ENCODE measurements around the gene RENBP. TPM values are rescaled to one million over a fixed set of nuclear protein-coding genes. Genes with fewer than 3 reads are reported as not detected.

RENBP gene
- total RNA-seq, 1 experiment from 2014 or later: 0.11 TPM

GRCh38 chrX:153927922-153928760 lies 16.3 kb downstream of the RENBP start:
- DNase-seq (ENCODE audit: low read depth in 1 of 2, low spot score in 2 of 2): peak; percentile 95
- Histone ChIP-seq H3K27ac (peak overlapping the region; percentile 93), H3K9me3 (replicated peaks) (no peaks in the 10 kb centered on the region), H3K4me3 (peak overlapping the region; percentile 58), H3K36me3 (peaks cover 31% of the 10 kb centered on the region), H3K4me1 (replicated peaks) (peaks cover 12% of the 10 kb centered on the region), H3K27me3 (replicated peaks) (no peaks in the 10 kb centered on the region)

DNA sequence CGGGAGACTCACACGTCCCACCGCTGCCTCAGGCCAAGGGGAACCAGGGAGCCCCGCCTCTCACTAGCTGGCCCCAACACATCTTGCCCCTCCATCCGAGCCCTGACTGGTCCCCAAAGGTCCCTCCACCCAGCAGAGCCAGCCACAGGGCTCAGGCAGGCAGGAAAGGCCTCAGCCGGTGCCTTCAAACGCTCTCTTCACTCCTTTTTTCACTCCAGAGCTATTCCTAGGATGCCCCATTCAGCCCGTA lies 16.8 kb downstream of the RENBP start:
- Histone ChIP-seq H3K4me3 (peak overlapping the region; percentile 58), H3K27me3 (replicated peaks) (no peaks in the 10 kb centered on the region), H3K27ac (peak overlapping the region; percentile 93), H3K36me3 (peaks cover 30% of the 10 kb centered on the region), H3K4me1 (replicated peaks) (peaks cover 12% of the 10 kb centered on the region), H3K9me3 (replicated peaks) (no peaks in the 10 kb centered on the region)
- no peak for DNase-seq (ENCODE audit: low read depth in 1 of 2, low spot score in 2 of 2)

- no peaks in the 10 kb centered on the region for H3K27me3 ChIP-seq (replicated peaks)
These were observed 17.4 kb downstream of the RENBP start for GRCh38 chrX:153926858-153927671.

DNA sequence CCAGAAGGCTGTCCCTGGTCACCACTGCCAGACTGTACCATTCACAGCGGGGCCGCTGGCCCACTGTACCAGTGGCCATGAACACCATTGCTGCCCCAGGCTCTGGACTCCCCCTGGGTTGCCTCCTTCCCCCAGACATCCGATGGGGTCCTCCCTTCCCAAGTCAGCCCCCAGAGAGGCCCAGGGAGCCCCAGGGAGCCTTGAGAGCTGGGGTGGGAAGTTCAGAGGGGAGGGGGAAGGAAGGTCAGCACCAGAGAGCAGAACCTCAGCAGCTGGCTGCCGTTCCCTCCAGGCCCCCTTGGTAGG lies 17.9 kb downstream of the RENBP start:
- H3K4me1 ChIP-seq (replicated peaks): peaks cover 12% of the 10 kb centered on the region
- no peaks in the 10 kb centered on the region for H3K27me3 ChIP-seq (replicated peaks)
- no peak overlapping the region for H3K4me3 ChIP-seq
- peaks cover 20% of the 10 kb centered on the region for H3K36me3 ChIP-seq
- no peaks in the 10 kb centered on the region for H3K9me3 ChIP-seq (replicated peaks)
- no peak overlapping the region for H3K27ac ChIP-seq
- DNase-seq (ENCODE audit: low read depth in 1 of 2, low spot score in 2 of 2): no peak

More at GRCh38 chrX:153926858-153927671, 17.4 kb downstream of the RENBP start:
- H3K4me3 ChIP-seq: peak overlapping the region; percentile 58
- DNase-seq (ENCODE audit: low read depth in 1 of 2, low spot score in 2 of 2): no peak
- peak overlapping the region; percentile 93 for H3K27ac ChIP-seq
- H3K4me1 ChIP-seq (replicated peaks): peaks cover 12% of the 10 kb centered on the region
- no peaks in the 10 kb centered on the region for H3K9me3 ChIP-seq (replicated peaks)
- H3K36me3 ChIP-seq: peaks cover 25% of the 10 kb centered on the region

GRCh38 chrX:153925739-153926551 lies 18.5 kb downstream of the RENBP start, which contains the start of gene ARHGAP4:
TSS of gene ARHGAP4 (minus strand) at chrX:153926264. CDS start at chrX:153926202, 62 bp downstream.
- peaks cover 14% of the 10 kb centered on the region for H3K36me3 ChIP-seq
- no peaks in the 10 kb centered on the region for H3K9me3 ChIP-seq (replicated peaks)
- no peak for DNase-seq (ENCODE audit: low read depth in 1 of 2, low spot score in 2 of 2)
- no peaks in the 10 kb centered on the region for H3K27me3 ChIP-seq (replicated peaks)
- no peak within 1 kb of the TSS for H3K4me3 ChIP-seq
- H3K4me1 ChIP-seq (replicated peaks): peaks cover 12% of the 10 kb centered on the region
- no peak within 1 kb of the TSS for H3K27ac ChIP-seq

GRCh38 chrX:153925387-153925738 lies 19.1 kb downstream of the RENBP start:
- Histone ChIP-seq H3K4me3 (no peak overlapping the region), H3K4me1 (replicated peaks) (peaks cover 12% of the 10 kb centered on the region), H3K27ac (no peak overlapping the region), H3K27me3 (replicated peaks) (no peaks in the 10 kb centered on the region), H3K9me3 (replicated peaks) (no peaks in the 10 kb centered on the region), H3K36me3 (peaks cover 8% of the 10 kb centered on the region)
- no peak for DNase-seq (ENCODE audit: low read depth in 1 of 2, low spot score in 2 of 2)

- no peaks in the 10 kb centered on the region for H3K9me3 ChIP-seq (replicated peaks)
- no peak for DNase-seq (ENCODE audit: low read depth in 1 of 2, low spot score in 2 of 2)
- peaks cover 3% of the 10 kb centered on the region for H3K36me3 ChIP-seq
- H3K27ac ChIP-seq: no peak overlapping the region
- peaks cover 12% of the 10 kb centered on the region for H3K4me1 ChIP-seq (replicated peaks)
- no peak overlapping the region for H3K4me3 ChIP-seq
- no peaks in the 10 kb centered on the region for H3K27me3 ChIP-seq (replicated peaks)
These were observed 20.1 kb downstream of the RENBP start for GRCh38 chrX:153924149-153924861.

GRCh38 chrX:153922932-153923857 lies 21.2 kb downstream of the RENBP start:
- H3K4me3 ChIP-seq: no peak overlapping the region
- DNase-seq (ENCODE audit: low read depth in 1 of 2, low spot score in 2 of 2): peak; percentile 11 to 62
- H3K27ac ChIP-seq: no peak overlapping the region
- no peaks in the 10 kb centered on the region for H3K9me3 ChIP-seq (replicated peaks)
- no peaks in the 10 kb centered on the region for H3K27me3 ChIP-seq (replicated peaks)
- no peaks in the 10 kb centered on the region for H3K36me3 ChIP-seq
- peaks cover 12% of the 10 kb centered on the region for H3K4me1 ChIP-seq (replicated peaks)

DNA sequence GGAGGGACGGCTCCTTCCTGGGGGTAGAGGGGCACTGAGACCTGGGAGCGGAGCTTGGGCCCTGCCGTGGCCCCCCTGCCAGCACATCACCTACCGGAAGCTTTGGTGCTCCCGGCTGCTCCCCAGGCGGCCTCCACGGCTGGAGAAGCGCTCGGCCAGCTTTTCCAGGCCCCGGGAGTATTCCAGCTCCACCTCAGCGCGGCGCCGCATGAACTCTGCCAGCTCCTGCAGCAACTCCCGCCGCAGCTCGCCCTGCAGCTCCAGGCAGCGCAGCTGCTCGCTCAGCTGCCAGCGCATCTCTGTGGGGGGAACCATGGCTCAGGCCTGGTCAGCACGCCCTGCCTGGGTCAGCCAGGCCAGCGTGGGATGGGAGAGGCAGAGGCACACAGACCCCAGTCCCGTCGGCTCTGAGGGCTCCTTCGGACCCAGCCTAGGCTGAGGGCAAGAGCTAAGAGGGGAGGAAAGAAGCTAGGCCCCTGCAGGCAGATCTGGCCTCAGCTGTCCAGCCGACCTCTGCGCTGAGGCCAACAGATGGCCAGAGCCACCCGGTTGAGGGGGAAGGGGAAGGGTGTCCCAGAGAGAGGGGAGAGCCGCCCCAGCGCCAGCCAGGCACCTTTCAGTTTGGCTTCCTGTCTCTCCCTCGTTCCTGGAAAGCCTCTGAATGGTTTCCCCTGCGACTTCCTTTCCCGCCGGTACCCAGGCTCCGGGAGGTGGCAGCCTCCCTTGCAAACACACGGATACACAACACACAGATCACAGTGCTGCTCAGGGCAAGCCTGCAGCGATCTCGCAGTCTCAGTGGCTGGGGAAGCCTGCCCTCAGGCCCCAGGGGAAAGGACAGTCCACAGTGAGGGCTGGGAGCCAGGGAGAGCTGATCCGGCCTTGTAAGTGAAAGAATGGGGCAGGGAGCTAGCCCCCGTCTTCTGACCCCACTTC lies 22.7 kb downstream of the RENBP start:
- DNase-seq (ENCODE audit: low read depth in 1 of 2, low spot score in 2 of 2): no peak
- no peak overlapping the region for H3K4me3 ChIP-seq
- no peaks in the 10 kb centered on the region for H3K27me3 ChIP-seq (replicated peaks)
- peaks cover under 1% of the 10 kb centered on the region for H3K4me1 ChIP-seq (replicated peaks)
- H3K36me3 ChIP-seq: no peaks in the 10 kb centered on the region
- no peak overlapping the region for H3K27ac ChIP-seq
- H3K9me3 ChIP-seq (replicated peaks): no peaks in the 10 kb centered on the region

- no peaks in the 10 kb centered on the region for H3K36me3 ChIP-seq
- no peaks in the 10 kb centered on the region for H3K9me3 ChIP-seq (replicated peaks)
- no peaks in the 10 kb centered on the region for H3K4me1 ChIP-seq (replicated peaks)
- H3K27me3 ChIP-seq (replicated peaks): no peaks in the 10 kb centered on the region
- DNase-seq (ENCODE audit: low read depth in 1 of 2, low spot score in 2 of 2): no peak
- H3K27ac ChIP-seq: no peak overlapping the region
- H3K4me3 ChIP-seq: no peak overlapping the region
These were observed 23.4 kb downstream of the RENBP start for GRCh38 chrX:153921070-153921469.

DNA sequence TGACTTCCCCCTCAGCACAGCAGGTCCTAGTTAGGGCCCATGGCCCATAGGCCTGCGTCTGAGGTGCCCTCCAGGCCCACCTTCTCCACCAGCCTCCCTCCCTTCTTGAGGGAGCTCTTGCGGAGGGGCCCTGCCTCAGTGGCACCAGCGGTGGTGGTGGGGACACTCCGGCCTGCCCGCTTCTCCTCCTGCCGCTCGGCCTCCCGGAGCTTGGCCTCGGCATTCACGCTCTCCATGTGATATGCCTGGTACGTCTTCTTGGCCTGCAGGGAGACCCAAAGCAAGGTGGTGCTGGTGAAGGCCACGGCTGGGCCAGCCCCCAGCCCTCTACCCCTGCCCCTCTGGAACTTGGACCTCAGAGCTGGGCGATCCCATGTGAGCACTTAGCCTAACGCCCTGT lies 23.9 kb downstream of the RENBP start:
- H3K4me1 ChIP-seq (replicated peaks): no peaks in the 10 kb centered on the region
- no peak for DNase-seq (ENCODE audit: low read depth in 1 of 2, low spot score in 2 of 2)
- no peaks in the 10 kb centered on the region for H3K36me3 ChIP-seq
- H3K27me3 ChIP-seq (replicated peaks): no peaks in the 10 kb centered on the region
- no peaks in the 10 kb centered on the region for H3K9me3 ChIP-seq (replicated peaks)
- H3K27ac ChIP-seq: no peak overlapping the region
- no peak overlapping the region for H3K4me3 ChIP-seq

DNA sequence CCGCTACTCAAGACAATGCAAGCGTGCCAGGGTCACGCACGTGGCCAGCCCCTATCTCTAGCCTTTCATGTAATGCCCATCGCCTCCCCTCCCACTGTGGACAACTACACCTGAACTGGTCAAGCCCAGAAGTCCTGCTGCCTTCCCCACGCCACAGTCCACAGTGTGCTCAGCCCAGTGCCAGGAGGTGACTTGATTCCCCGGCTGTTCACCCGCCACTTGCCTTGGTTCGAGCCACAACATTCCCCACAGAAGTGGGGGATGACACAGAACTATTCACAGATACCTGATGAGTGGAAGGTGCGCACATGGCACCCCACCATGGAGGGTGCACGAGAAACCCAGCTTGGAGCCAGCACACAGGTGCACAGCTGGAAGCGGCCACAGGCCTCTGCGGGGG lies 25.2 kb downstream of the RENBP start:
- Histone ChIP-seq H3K9me3 (replicated peaks) (no peaks in the 10 kb centered on the region), H3K4me1 (replicated peaks) (no peaks in the 10 kb centered on the region), H3K4me3 (no peak overlapping the region), H3K27ac (no peak overlapping the region), H3K27me3 (replicated peaks) (no peaks in the 10 kb centered on the region), H3K36me3 (no peaks in the 10 kb centered on the region)
- DNase-seq (ENCODE audit: low read depth in 1 of 2, low spot score in 2 of 2): no peak

All from SJSA1 (cell line).